Mucosa of descending colon (tissue), 3 donors: ENCODE data around the gene JADE2. TPM values are rescaled to one million over a fixed set of nuclear protein-coding genes. Genes with fewer than 3 reads are reported as not detected.

Source experiments
- ATAC-seq: fragments of 200-7000 bp; cut with Tn5 transposase; one replicate; pipeline ENCODE4 v1.9.1; 2020; ENCODE audit warnings: mild to moderate bottlenecking, moderate library complexity
- DNase-seq, 3 donors: peaks; one replicate each; pipeline ENCODE4 v3.0.0-alpha.2; 2020
- H3K36me3 ChIP-seq: fragments of 200-600 bp; one replicate; pipeline ENCODE4 v1.8.0; 2021; ENCODE audit warnings: low read depth, mild to moderate bottlenecking
- H3K4me1 ChIP-seq: fragments of 200-600 bp; one replicate; pipeline ENCODE4 v1.8.0; 2021; ENCODE audit warnings: low read depth, mild to moderate bottlenecking
- H3K4me3 ChIP-seq: fragments of 200-600 bp; one replicate; pipeline ENCODE4 v1.8.0; 2021; ENCODE audit warnings: mild to moderate bottlenecking
- H3K9me3 ChIP-seq: fragments of 200-600 bp; one replicate; pipeline ENCODE4 v1.8.0; 2021; ENCODE audit warnings: mild to moderate bottlenecking
- CTCF ChIP-seq: fragments of 200-600 bp; IDR thresholded peaks from one replicate; pipeline ENCODE4 v1.8.0; 2022; ENCODE audit warnings: antibody characterized with exemption, mild to moderate bottlenecking
- intact Hi-C, 2 donors: fragments of 100-400 bp; cut with DNase I in 1 of 2; cut with micrococcal nuclease in 1 of 2; formaldehyde crosslinking; loops; one replicate each; pipeline versions ENCODE4 v1.11.0 to v1.11.1; 2022; cut with DNase I, micrococcal nuclease
- total RNA-seq, 3 donors: library from RNA; stranded (reverse); fragmentation: NEBNext Ultra II Directional in 2 of 3; extraction: Animal tissue kit (Norgen Biotek cat#: 25700) in 2 of 3; gene quantifications; one replicate each; pipeline versions ENCODE4 v1.2.1 to v1.2.4, GENCODE V29; 2021 to 2023
- donor health status: DM: no; HTN: no; CAD: no; lungs with moderate emphysema.
- donor health status: DM: no; HTN: no; CAD: no.
- donor health status: DM: no; HTN: yes; CAD: no.

Gene JADE2
- total RNA-seq, 3 donors from 2014 or later: 31.9 to 69.9 (median 36.2) TPM

- DNase-seq (peak in 1 of 3 donors; percentile 5), ATAC-seq (no peak)
- no peaks in the 10 kb centered on the region for H3K36me3 ChIP-seq
- no peaks in the 10 kb centered on the region for H3K9me3 ChIP-seq
- H3K4me3 ChIP-seq: no peak overlapping the region
- intact Hi-C loops: loop anchor here in 1 of 2 donors (10.0 kb wide), 1 partner anchor 178 kb away; no protein-coding TSS in a partner anchor
- H3K4me1 ChIP-seq: no peaks in the 10 kb centered on the region
- no peak for TF ChIP-seq CTCF
Measured at GRCh38 chr5:134582941-134583340, 57.5 kb downstream of the JADE2 start.

- ATAC-seq (no peak), DNase-seq (no peak)
Measured at GRCh38 chr5:134583766-134584165, 58.3 kb downstream of the JADE2 start.

GRCh38 chr5:134584662-134585061 lies 59.2 kb downstream of the JADE2 start:
- H3K4me3 ChIP-seq: no peak overlapping the region
- no peaks in the 10 kb centered on the region for H3K36me3 ChIP-seq
- ATAC-seq (no peak), DNase-seq (peak in 1 of 3 donors; percentile 14)
- H3K4me1 ChIP-seq: no peaks in the 10 kb centered on the region
- TF ChIP-seq CTCF: no peak
- intact Hi-C loops: loop anchor here (5.0 to 10.0 kb wide), 2 partner anchors 180 to 277 kb away; no protein-coding TSS in a partner anchor
- H3K9me3 ChIP-seq: no peaks in the 10 kb centered on the region

More at GRCh38 chr5:134583766-134584165, 58.3 kb downstream of the JADE2 start:
- Histone ChIP-seq H3K4me1 (no peaks in the 10 kb centered on the region), H3K9me3 (no peaks in the 10 kb centered on the region), H3K36me3 (no peaks in the 10 kb centered on the region), H3K4me3 (no peak overlapping the region)
- intact Hi-C loops: loop anchor here in 1 of 2 donors (10.0 kb wide), 1 partner anchor 179 kb away; no protein-coding TSS in a partner anchor
- TF ChIP-seq CTCF: no peak

GRCh38 chr5:134585966-134586365 lies 60.5 kb downstream of the JADE2 start:
- DNase-seq: peak in 1 of 3 donors; percentile 18

GRCh38 chr5:134586866-134587524 lies 61.5 kb downstream of the JADE2 start:
- Histone ChIP-seq H3K36me3 (no peaks in the 10 kb centered on the region), H3K9me3 (no peaks in the 10 kb centered on the region), H3K4me1 (no peaks in the 10 kb centered on the region), H3K4me3 (no peak overlapping the region)
- ATAC-seq (peak; percentile 85), DNase-seq (peak; percentile 84 to 91 (median 89))
- TF ChIP-seq CTCF: peak; percentile 46
- intact Hi-C loops: loop anchor here (5.0 to 10.0 kb wide), 2 partner anchors 182 to 280 kb away; no protein-coding TSS in a partner anchor

More at GRCh38 chr5:134585966-134586365, 60.5 kb downstream of the JADE2 start:
- Histone ChIP-seq H3K4me3 (no peak overlapping the region), H3K36me3 (no peaks in the 10 kb centered on the region), H3K9me3 (no peaks in the 10 kb centered on the region), H3K4me1 (no peaks in the 10 kb centered on the region)
- ATAC-seq: no peak
- TF ChIP-seq CTCF: no peak
- intact Hi-C loops: loop anchor here (5.0 to 10.0 kb wide), 2 partner anchors 181 to 279 kb away; no protein-coding TSS in a partner anchor
